Body of pancreas (tissue), 4 donors: Measurements from ENCODE around the gene SNX18. TPM values are rescaled to one million over a fixed set of nuclear protein-coding genes. Genes with fewer than 3 reads are reported as not detected.

Source experiments
- ATAC-seq: fragments of 150-250 bp; one replicate; pipeline ENCODE4 v1.9.1; 2016
- DNase-seq, 4 donors: peaks; one replicate each; pipeline ENCODE4 v3.0.0-alpha.2; 2019
- H3K27ac ChIP-seq, 4 donors: fragments of 200-600 bp; sonication (generic); 1 replicate in 3 of 4; 2 replicates in 1 of 4; pipeline versions ENCODE4 v1.5.1 to v1.6.1; 2016 to 2019; ENCODE audit warnings: mild to moderate bottlenecking in 1 of 4, mixed read lengths in 1 of 4, moderate library complexity in 1 of 4
- H3K27me3 ChIP-seq, 2 donors: fragments of 200-600 bp; sonication (generic); one replicate each; pipeline ENCODE4 v1.6.0; 2016; ENCODE audit warnings: mild to moderate bottlenecking in 1 of 2
- H3K36me3 ChIP-seq, 2 donors: fragments of 200-600 bp; sonication (generic); replicated peaks in 1 of 2; 2 replicates each; pipeline ENCODE4 v1.5.1; 2016; ENCODE audit warnings: low read depth in 2 of 2; ENCODE audit not compliant: insufficient read depth in 1 of 2
- H3K4me1 ChIP-seq: fragments of 200-600 bp; sonication (generic); one replicate; pipeline ENCODE4 v1.6.0; 2016
- H3K4me3 ChIP-seq, 2 donors: fragments of 200-600 bp; sonication (generic); 1 replicate in 1 of 2; 2 replicates in 1 of 2; pipeline ENCODE4 v1.5.1; 2016 to 2019
- H3K9me3 ChIP-seq, 3 donors: fragments of 200-600 bp; sonication (generic); 1 replicate in 2 of 3; 2 replicates in 1 of 3; pipeline ENCODE4 v1.5.1; 2016
- POLR2A ChIP-seq, 3 donors: fragments of 450-650 bp; IDR thresholded peaks; one replicate each; pipeline ENCODE4 v1.6.1; 2016; ENCODE audit warnings: antibody characterized with exemption in 3 of 3, mild to moderate bottlenecking in 2 of 3
- WGBS, 2 donors: methylation state at CpG; one replicate each; pipeline ENCODE4 v1.1.5; 2017; 5-methylcytosine and 5-hydroxymethylcytosine counted together
- intact Hi-C: fragments of 100-400 bp; cut with DNase I; formaldehyde crosslinking; loops from one replicate; pipeline ENCODE4 v1.15.1; 2023
- total RNA-seq, 2 donors: library from RNA; depleted of rRNA; stranded (reverse); fragments of >200 nt; gene quantifications; one replicate each; pipeline ENCODE4 v1.1.0, GENCODE V29; 2016
- TF ChIP-seq, protein P1 (sequence below), 7 experiments: fragments of 450-650 bp in 4 of 7; fragments of 200-600 bp in 3 of 7; sonication (generic) in 3 of 7; IDR thresholded peaks; one replicate each; pipeline ENCODE4 v1.5.1; 2016 to 2019; ENCODE audit warnings: antibody characterized with exemption in 7 of 7

Gene SNX18
- total RNA-seq, 2 donors from 2014 or later: 22.4 to 24.4 TPM

DNA sequence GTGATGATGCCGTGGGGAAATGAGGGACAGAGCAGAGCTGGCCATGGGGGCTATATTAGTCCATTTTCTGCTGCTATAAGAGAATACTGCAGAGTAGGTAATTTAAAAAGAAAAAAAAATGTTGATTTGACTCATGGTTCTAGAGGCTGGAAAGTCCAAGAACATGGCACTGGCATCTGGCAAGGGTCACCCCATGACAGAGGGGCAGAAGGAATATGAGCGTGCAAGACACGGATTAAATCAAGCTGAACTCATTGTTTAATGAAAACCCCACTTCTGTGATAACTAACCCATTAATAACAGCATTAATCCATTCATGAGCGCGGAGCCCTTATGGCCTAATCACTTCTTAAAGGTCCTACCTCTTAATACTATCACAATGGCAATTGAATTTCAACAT lies 68.8 kb downstream of the SNX18 start:
- H3K27ac ChIP-seq: no peak overlapping the region
- DNase-seq: no peak
- no peaks in the 10 kb centered on the region for H3K4me1 ChIP-seq
- 95 to 96% methylated on average over 5 of the region's 5 CpGs for WGBS, 2 donors
- no peak for ATAC-seq
- no peak for TF ChIP-seq POLR2A (IDR thresholded peaks at IDR 0.05)
- TF ChIP-seq, protein P1, sequence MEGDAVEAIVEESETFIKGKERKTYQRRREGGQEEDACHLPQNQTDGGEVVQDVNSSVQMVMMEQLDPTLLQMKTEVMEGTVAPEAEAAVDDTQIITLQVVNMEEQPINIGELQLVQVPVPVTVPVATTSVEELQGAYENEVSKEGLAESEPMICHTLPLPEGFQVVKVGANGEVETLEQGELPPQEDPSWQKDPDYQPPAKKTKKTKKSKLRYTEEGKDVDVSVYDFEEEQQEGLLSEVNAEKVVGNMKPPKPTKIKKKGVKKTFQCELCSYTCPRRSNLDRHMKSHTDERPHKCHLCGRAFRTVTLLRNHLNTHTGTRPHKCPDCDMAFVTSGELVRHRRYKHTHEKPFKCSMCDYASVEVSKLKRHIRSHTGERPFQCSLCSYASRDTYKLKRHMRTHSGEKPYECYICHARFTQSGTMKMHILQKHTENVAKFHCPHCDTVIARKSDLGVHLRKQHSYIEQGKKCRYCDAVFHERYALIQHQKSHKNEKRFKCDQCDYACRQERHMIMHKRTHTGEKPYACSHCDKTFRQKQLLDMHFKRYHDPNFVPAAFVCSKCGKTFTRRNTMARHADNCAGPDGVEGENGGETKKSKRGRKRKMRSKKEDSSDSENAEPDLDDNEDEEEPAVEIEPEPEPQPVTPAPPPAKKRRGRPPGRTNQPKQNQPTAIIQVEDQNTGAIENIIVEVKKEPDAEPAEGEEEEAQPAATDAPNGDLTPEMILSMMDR (IDR thresholded peaks at IDR 0.05): no peak
- no peaks in the 10 kb centered on the region for H3K36me3 ChIP-seq
- no peaks in the 10 kb centered on the region for H3K27me3 ChIP-seq
- intact Hi-C loops: no loop called here
- peaks cover 0 to 10% (median 0%) of the 10 kb centered on the region in 3 donors for H3K9me3 ChIP-seq
- H3K4me3 ChIP-seq: no peak overlapping the region

GRCh38 chr5:54589786-54590185 lies 72.2 kb downstream of the SNX18 start:
- peaks cover 0 to 10% (median 0%) of the 10 kb centered on the region in 3 donors for H3K9me3 ChIP-seq
- intact Hi-C loops: no loop called here
- H3K36me3 ChIP-seq: no peaks in the 10 kb centered on the region
- DNase-seq: no peak
- 83 to 91% methylated on average over 4 of the region's 4 CpGs for WGBS, 2 donors
- H3K4me1 ChIP-seq: no peaks in the 10 kb centered on the region
- TF ChIP-seq, protein P1 (IDR thresholded peaks at IDR 0.05): no peak
- no peak for TF ChIP-seq POLR2A (IDR thresholded peaks at IDR 0.05)
- no peaks in the 10 kb centered on the region for H3K27me3 ChIP-seq
- H3K4me3 ChIP-seq: no peak overlapping the region
- H3K27ac ChIP-seq: no peak overlapping the region
- ATAC-seq: no peak

DNA sequence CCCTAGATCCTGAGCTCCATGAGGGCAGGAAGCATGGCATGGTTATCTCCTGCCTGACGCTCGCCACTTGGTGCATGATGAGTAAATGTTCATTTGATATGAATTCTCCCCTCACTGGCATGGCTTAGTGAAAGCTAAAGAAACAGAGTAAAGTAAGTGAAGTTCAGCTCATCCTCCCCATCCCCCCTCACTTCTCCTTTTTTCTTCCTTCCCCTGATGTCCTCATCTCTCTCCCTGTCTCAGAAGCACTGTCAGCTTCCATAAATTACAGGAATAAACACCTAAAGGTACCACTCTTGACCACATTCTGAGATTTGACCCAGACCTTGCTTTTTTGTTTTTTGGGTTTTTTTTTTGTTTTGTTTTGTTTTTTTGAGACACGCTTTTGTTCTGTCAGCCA lies 73.3 kb downstream of the SNX18 start:
- ATAC-seq (no peak), DNase-seq (no peak)
- intact Hi-C loops: no loop called here
- H3K36me3 ChIP-seq: no peaks in the 10 kb centered on the region
- no peaks in the 10 kb centered on the region for H3K27me3 ChIP-seq
- 88 to 91% methylated on average over 3 of the region's 3 CpGs for WGBS, 2 donors
- TF ChIP-seq, protein P1 (IDR thresholded peaks at IDR 0.05): no peak
- no peaks in the 10 kb centered on the region for H3K4me1 ChIP-seq
- H3K9me3 ChIP-seq: peaks cover 0 to 9% (median 0%) of the 10 kb centered on the region in 3 donors
- no peak overlapping the region for H3K27ac ChIP-seq
- no peak overlapping the region for H3K4me3 ChIP-seq

- H3K4me3 ChIP-seq: no peak overlapping the region
- H3K9me3 ChIP-seq: no peaks in the 10 kb centered on the region
- H3K27ac ChIP-seq: no peak overlapping the region
- H3K36me3 ChIP-seq: no peaks in the 10 kb centered on the region
- H3K4me1 ChIP-seq: no peaks in the 10 kb centered on the region
- DNase-seq (no peak), ATAC-seq (no peak)
- H3K27me3 ChIP-seq: no peaks in the 10 kb centered on the region
- intact Hi-C loops: no loop called here
- TF ChIP-seq, protein P1 (IDR thresholded peaks at IDR 0.05): no peak
- TF ChIP-seq POLR2A (IDR thresholded peaks at IDR 0.05): no peak
Measured at GRCh38 chr5:54593779-54594178, 76.2 kb downstream of the SNX18 start.

DNA sequence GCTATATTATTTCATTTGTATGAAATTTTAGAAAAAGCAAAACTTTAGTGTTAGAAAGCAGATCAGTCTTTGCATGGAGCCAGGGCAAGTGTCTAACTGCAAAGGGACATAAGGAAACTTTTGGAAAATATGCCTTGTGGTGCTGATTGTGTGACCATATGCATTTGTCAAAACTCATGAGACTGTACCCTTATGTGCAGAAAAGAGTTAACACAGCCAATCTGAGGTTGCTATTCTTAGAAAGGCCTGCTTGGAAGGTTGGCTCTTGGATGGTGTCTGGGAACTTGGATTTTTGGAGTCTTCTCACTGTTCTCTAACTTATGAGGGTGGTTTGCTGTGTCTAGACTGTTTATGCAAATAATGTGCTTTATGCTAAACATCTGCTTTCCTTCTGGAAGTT lies 76.6 kb downstream of the SNX18 start:
- Histone ChIP-seq H3K27ac (no peak overlapping the region), H3K4me1 (no peaks in the 10 kb centered on the region), H3K9me3 (no peaks in the 10 kb centered on the region), H3K36me3 (no peaks in the 10 kb centered on the region), H3K4me3 (no peak overlapping the region), H3K27me3 (no peaks in the 10 kb centered on the region)
- ATAC-seq (no peak), DNase-seq (no peak)
- intact Hi-C loops: no loop called here
- no peak for TF ChIP-seq POLR2A (IDR thresholded peaks at IDR 0.05)
- TF ChIP-seq, protein P1 (IDR thresholded peaks at IDR 0.05): no peak
